Rectal smooth muscle tissue (tissue), 1 donor: ENCODE data around the gene PTPRCAP.

Source experiments
- H3K27ac ChIP-seq: one replicate; pipeline ENCODE4 v1.7.0; 2013; ENCODE audit warnings: low read depth, low read length, inconsistent platforms
- H3K27me3 ChIP-seq: one replicate; pipeline ENCODE4 v1.7.0; 2013; ENCODE audit warnings: low read length; ENCODE audit not compliant: control insufficient read depth, insufficient read depth
- H3K36me3 ChIP-seq: one replicate; pipeline ENCODE4 v1.7.0; 2013; ENCODE audit warnings: low read length; ENCODE audit not compliant: control insufficient read depth, insufficient read depth
- H3K4me1 ChIP-seq: one replicate; pipeline ENCODE4 v1.7.0; 2013; ENCODE audit warnings: low read length; ENCODE audit not compliant: control insufficient read depth, insufficient read depth
- H3K4me3 ChIP-seq: one replicate; pipeline ENCODE4 v1.7.0; 2013; ENCODE audit warnings: low read length
- H3K9ac ChIP-seq: one replicate; pipeline ENCODE4 v1.7.0; 2013; ENCODE audit warnings: low read length

The PTPRCAP gene

GRCh38 chr11:67442504-67443404 lies 5.3 kb upstream of the PTPRCAP start:
- Histone ChIP-seq H3K27me3 (no peaks in the 10 kb centered on the region), H3K4me1 (no peaks in the 10 kb centered on the region), H3K27ac (peak overlapping the region; percentile 88), H3K4me3 (peak overlapping the region; percentile 73), H3K36me3 (peaks cover under 1% of the 10 kb centered on the region), H3K9ac (peak overlapping the region; percentile 45)

- Histone ChIP-seq H3K36me3 (peaks cover 3% of the 10 kb centered on the region), H3K27me3 (no peaks in the 10 kb centered on the region), H3K4me3 (peak overlapping the region; percentile 73), H3K9ac (no peak overlapping the region), H3K4me1 (no peaks in the 10 kb centered on the region), H3K27ac (no peak overlapping the region)
These were observed 4.4 kb upstream of the PTPRCAP start for GRCh38 chr11:67441731-67442351.

GRCh38 chr11:67441098-67441563 lies 3.6 kb upstream of the PTPRCAP start:
- H3K9ac ChIP-seq, result no peak overlapping the region
- no peak overlapping the region for H3K4me3 ChIP-seq
- no peak overlapping the region for H3K27ac ChIP-seq
- H3K4me1 ChIP-seq, result no peaks in the 10 kb centered on the region
- H3K27me3 ChIP-seq, result no peaks in the 10 kb centered on the region
- peaks cover 3% of the 10 kb centered on the region for H3K36me3 ChIP-seq

- no peak overlapping the region for H3K9ac ChIP-seq
- H3K36me3 ChIP-seq, result peaks cover 6% of the 10 kb centered on the region
- H3K4me3 ChIP-seq, result no peak overlapping the region
- H3K4me1 ChIP-seq, result no peaks in the 10 kb centered on the region
- no peaks in the 10 kb centered on the region for H3K27me3 ChIP-seq
- no peak overlapping the region for H3K27ac ChIP-seq
These were observed 3.0 kb upstream of the PTPRCAP start for GRCh38 chr11:67440229-67441097.

GRCh38 chr11:67439321-67440228 lies 2.1 kb upstream of the PTPRCAP start:
- Histone ChIP-seq H3K9ac (no peak overlapping the region), H3K27me3 (no peaks in the 10 kb centered on the region), H3K27ac (peak overlapping the region; percentile 11), H3K4me1 (no peaks in the 10 kb centered on the region), H3K4me3 (no peak overlapping the region), H3K36me3 (peaks cover 9% of the 10 kb centered on the region)

- H3K4me3 ChIP-seq, result peak overlapping the region; percentile 60
- H3K27ac ChIP-seq, result no peak overlapping the region
- no peaks in the 10 kb centered on the region for H3K4me1 ChIP-seq
- no peaks in the 10 kb centered on the region for H3K27me3 ChIP-seq
- no peak overlapping the region for H3K9ac ChIP-seq
- H3K36me3 ChIP-seq, result peaks cover 9% of the 10 kb centered on the region
These were observed 848 bp upstream of the PTPRCAP start for GRCh38 chr11:67438158-67438902.

- H3K36me3 ChIP-seq, result peaks cover 11% of the 10 kb centered on the region
- no peaks in the 10 kb centered on the region for H3K27me3 ChIP-seq
- no peak overlapping the region for H3K27ac ChIP-seq
- H3K9ac ChIP-seq, result no peak overlapping the region
- no peaks in the 10 kb centered on the region for H3K4me1 ChIP-seq
- H3K4me3 ChIP-seq, result peak overlapping the region; percentile 60
These were observed 301 bp upstream of the PTPRCAP start for GRCh38 chr11:67437809-67438157.

GRCh38 chr11:67436459-67437081 lies 912 bp downstream of the PTPRCAP start:
- Histone ChIP-seq H3K4me3 (peak overlapping the region; percentile 57), H3K36me3 (peaks cover 15% of the 10 kb centered on the region), H3K27me3 (no peaks in the 10 kb centered on the region), H3K27ac (no peak overlapping the region), H3K4me1 (no peaks in the 10 kb centered on the region), H3K9ac (no peak overlapping the region)

GRCh38 chr11:67435727-67436458 lies 1.6 kb downstream of the PTPRCAP start:
- H3K36me3 ChIP-seq, result peaks cover 15% of the 10 kb centered on the region
- H3K4me3 ChIP-seq, result peak overlapping the region; percentile 57
- no peaks in the 10 kb centered on the region for H3K27me3 ChIP-seq
- no peaks in the 10 kb centered on the region for H3K4me1 ChIP-seq
- H3K27ac ChIP-seq, result peak overlapping the region; percentile 6
- no peak overlapping the region for H3K9ac ChIP-seq

GRCh38 chr11:67435031-67435726 lies 2.3 kb downstream of the PTPRCAP start:
- H3K9ac ChIP-seq, result no peak overlapping the region
- H3K27ac ChIP-seq, result no peak overlapping the region
- no peaks in the 10 kb centered on the region for H3K4me1 ChIP-seq
- no peaks in the 10 kb centered on the region for H3K27me3 ChIP-seq
- no peak overlapping the region for H3K4me3 ChIP-seq
- peaks cover 15% of the 10 kb centered on the region for H3K36me3 ChIP-seq
